Nucleus accumbens (tissue), 56 donors: ENCODE results near the gene BTLA.
"Not testable (repeated sequence)": the region's sequence is repeated elsewhere in the genome, so short reads cannot be mapped to it uniquely, and the experiment has no call there.

Source experiments
- DNase-seq, 56 donors: peaks; one replicate each; lab custom pipeline; 2025; lab: John Stamatoyannopoulos, UW

The BTLA gene

DNA sequence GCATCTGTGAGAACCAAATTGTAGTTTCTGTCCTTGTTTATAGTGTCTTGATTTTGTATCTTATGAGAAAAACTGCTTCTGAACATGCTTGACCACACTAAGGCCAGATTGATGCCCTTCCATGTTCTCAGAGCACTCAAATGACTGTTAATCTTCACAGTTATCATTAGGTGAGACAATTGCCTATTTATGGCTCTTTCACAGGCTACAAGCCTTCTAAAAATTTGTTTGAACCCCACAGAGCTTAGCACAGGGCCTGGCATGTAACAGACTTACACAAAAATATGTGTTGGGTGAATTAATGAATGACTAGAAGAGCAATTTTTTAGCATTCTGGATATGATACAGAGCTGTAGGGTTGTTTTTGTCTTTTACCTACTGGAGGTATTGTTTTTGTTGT, 43.1 kb downstream of the BTLA start:
- DNase-seq: no peak

- no peak for DNase-seq
These were observed 50.3 kb downstream of the BTLA start for GRCh38 chr3:112448939-112449338.

GRCh38 chr3:112446343-112446742, 52.9 kb downstream of the BTLA start:
- DNase-seq: no peak

DNA sequence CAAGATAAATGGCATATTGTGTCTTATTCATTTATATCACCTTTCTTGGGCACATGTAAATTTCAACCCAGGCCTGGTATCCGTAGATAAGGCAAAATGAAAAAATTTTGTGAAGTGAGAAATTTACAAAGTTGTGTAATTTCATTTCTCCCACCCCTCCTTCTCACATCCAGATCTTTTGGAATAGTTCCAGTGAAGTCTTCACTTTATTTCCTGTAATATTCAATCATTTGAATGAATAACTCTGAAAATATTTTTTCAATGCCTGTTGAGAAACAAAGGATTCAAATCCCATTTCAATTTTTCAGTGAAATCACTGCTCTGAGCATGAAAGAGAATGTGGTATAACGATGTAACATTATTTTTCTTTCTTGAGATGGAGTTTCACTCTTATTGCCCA, 53.4 kb downstream of the BTLA start:
- DNase-seq: no peak

GRCh38 chr3:112437146-112438022, 61.9 kb downstream of the BTLA start:
- DNase-seq: no peak

GRCh38 chr3:112429960-112430359, 69.3 kb downstream of the BTLA start:
- no peak for DNase-seq

DNA sequence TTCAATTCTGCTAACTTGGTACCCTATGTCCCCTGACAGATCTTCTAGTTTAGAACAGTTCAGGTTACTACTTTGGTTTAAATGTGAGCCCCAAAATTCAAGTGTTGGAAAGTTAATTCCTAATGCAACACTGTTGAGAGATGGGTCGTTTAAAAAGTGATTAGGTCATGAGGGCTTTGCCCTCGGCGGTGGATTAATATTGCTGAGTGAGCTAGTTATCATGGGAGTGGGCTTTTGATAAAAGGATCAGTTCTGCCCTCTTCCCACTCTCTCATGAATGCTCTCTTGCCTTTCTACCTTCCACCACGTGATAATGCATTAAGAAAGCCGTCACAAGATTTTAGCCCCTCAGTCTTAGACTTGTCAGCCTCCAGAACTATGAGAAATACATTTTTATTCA, 72.1 kb downstream of the BTLA start:
- DNase-seq: no peak

GRCh38 chr3:112425858-112426750, 73.2 kb downstream of the BTLA start:
- DNase-seq: no peak

DNA sequence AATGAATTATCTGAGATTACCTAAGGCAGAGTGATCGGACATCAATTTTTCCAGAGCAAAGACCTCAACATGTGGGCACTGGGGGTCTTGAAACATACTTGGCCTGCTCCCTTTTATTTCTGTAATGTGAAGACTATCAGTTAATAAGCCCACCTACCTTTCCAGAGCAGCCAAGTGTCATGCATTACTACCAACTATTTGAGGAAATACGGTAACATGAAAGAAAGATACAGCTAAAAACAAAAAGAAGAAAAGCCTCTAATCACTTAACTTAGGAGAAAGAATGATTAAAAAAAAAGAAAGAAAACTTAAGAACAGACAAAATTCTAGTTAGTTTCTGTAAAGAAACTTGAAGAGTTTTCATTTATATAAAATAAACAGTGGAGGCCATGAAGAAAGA, 73.9 kb downstream of the BTLA start:
- DNase-seq: no peak

- no peak for DNase-seq
These were observed 74.9 kb downstream of the BTLA start for GRCh38 chr3:112424394-112424793.

DNA sequence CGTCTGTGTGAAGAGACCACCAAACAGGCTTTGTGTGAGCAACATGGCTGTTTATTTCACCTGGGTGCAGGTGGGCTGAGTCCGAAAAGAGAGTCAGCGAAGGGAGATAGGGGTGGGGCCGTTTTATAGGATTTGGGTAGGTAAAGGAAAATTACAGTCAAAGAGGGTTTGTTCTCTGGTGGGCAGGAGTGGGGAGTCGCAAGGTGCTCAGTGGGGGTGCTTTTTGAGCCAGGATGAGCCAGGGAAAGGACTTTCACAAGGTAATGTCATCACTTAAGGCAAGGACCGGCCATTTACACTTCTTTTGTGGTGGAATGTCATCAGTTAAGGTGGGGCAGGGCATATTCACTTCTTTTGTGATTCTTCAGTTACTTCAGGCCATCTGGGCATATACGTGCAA, 76.4 kb downstream of the BTLA start:
- DNase-seq: not testable (repeated sequence)

DNA sequence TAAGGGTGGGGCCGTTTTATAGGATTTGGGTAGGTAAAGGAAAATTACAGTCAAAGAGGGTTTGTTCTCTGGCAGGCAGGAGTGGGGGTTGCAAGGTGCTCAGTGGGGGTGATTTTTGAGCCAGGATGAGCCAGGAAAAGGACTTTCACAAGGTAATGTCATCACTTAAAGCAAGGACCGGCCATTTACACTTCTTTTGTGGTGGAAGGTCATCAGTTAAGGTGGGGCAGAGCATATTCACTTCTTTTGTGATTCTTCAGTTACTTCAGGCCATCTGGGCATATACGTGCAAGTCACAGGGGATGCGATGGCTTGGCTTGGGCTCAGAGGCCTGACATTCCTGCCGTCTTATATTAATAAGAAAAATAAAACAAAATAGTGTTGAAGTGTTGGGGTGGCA, 80.7 kb downstream of the BTLA start:
- not testable (repeated sequence) for DNase-seq

DNA sequence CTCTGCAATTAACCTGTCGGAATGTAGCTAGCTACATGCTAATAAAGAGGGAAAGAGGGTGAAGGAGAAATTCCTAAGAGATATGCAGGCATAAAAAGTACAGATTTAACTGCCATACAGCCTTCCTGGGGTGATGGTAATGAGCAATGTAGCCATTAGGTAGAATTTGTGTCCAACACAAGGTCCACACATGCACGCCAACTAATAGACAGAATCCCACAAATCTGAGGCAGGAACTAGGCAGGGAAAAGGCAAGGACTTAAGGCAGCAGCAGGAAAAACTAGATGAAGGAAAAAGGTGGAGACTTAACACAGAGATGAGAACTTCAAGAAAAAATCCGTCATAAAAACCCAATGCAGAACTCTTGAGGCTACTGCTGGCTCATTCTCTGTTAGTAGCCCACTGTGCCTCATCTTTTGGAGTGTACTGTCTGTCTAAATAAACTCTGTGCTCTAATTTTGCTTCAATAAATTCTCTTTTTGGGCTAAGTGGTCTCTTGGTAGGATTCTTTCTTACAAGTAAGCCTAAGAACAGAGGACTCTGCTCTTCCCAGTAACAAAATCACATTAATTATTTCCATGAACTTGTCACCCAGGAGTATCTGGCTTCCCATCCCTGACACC, 81.5 kb downstream of the BTLA start:
- DNase-seq: no peak

GRCh38 chr3:112416391-112417212, 82.7 kb downstream of the BTLA start:
- no peak for DNase-seq

GRCh38 chr3:112415390-112415789, 83.9 kb downstream of the BTLA start:
- DNase-seq: no peak
